ENCODE data around the gene KHSRP. TPM values are rescaled to one million over a fixed set of nuclear protein-coding genes. Genes with fewer than 3 reads are reported as not detected.

Gene KHSRP
- total RNA-seq, 4 donors from 2014 or later = 92.9 to 141 (median 118) TPM

DNA sequence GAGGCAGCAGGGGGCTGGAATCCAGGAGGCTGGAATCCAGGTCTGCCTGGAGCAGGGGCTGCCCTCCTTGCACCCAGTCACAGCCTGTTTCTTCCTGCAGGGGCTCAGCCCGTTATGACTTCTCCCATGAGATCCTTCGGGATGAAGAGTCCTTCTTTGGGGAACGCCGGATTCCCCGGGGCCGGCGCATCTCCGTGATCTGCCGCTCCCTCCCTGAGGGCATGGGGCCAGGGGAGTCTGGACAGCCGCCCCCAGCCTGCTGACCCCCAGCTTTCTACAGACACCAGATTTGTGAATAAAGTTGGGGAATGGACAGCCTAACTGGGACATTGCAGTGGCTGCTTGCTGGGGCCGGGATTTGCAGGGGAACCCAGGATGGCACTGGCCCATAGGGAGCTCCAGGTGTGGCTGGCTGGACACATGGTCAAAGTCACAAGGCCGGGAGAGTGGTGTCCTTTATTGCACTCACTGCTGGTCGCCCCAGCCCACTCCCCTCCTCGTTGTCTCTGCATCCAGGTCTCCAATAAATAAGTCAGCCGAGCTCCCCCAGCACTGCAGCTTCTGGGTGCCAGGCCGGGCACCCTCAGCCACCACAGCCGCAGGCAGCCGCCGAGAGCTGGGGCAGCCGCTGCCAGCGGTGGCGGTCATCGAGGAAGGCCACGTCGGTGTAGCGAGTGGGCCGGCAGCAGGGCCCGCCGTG is 49.8 kb downstream of the KHSRP start:
- intact Hi-C loops (cut with DNase I) = loop anchor here (10.0 kb wide), 1 partner anchor 50 kb away; the partner anchor contains the start of gene KHSRP

GRCh38 chr19:6374161-6374709 is 50.4 kb downstream of the KHSRP start:
- Histone ChIP-seq H3K4me3 (replicated peaks in 1 of 3) (no peak overlapping the region), H3K36me3 (peaks cover 3 to 11% of the 10 kb centered on the region in 2 donors), H3K4me1 (peaks cover 20 to 28% of the 10 kb centered on the region in 2 donors), H3K27ac (peak overlapping the region in 1 of 3 donors; percentile 48), H3K9me3 (no peaks in the 10 kb centered on the region), H3K27me3 (no peaks in the 10 kb centered on the region)
- intact Hi-C loops (cut with DNase I) = loop anchor here (10.0 kb wide), 1 partner anchor 51 kb away; the partner anchor contains the start of gene KHSRP
- no peak for TF ChIP-seq POLR2A (IDR thresholded peaks at IDR 0.05)
- TF ChIP-seq CTCF (IDR thresholded peaks at IDR 0.05) = no peak
- DNase-seq = no peak
- 74 to 75% methylated on average over 19 to 21 of the region's 29 CpGs for WGBS, 2 donors

More for the DNA sequence above, 49.8 kb downstream of the KHSRP start:
- H3K27me3 ChIP-seq = no peaks in the 10 kb centered on the region
- no peak for DNase-seq
- peaks cover 8 to 15% of the 10 kb centered on the region in 2 donors for H3K36me3 ChIP-seq
- TF ChIP-seq CTCF (IDR thresholded peaks at IDR 0.05) (no peak), POLR2A (IDR thresholded peaks at IDR 0.05) (no peak)
- H3K4me1 ChIP-seq = peaks cover 20 to 28% of the 10 kb centered on the region in 2 donors
- no peaks in the 10 kb centered on the region for H3K9me3 ChIP-seq
- WGBS, 2 donors = 86 to 87% methylated on average over 5 to 14 of the region's 29 CpGs
- no peak overlapping the region for H3K27ac ChIP-seq
- H3K4me3 ChIP-seq (replicated peaks in 1 of 3) = no peak overlapping the region

- Histone ChIP-seq H3K27me3 (no peaks in the 10 kb centered on the region), H3K36me3 (peaks cover 5 to 16% of the 10 kb centered on the region in 2 donors), H3K4me1 (peaks cover 20 to 28% of the 10 kb centered on the region in 2 donors), H3K9me3 (no peaks in the 10 kb centered on the region), H3K27ac (peak overlapping the region; percentile 7 to 54 (median 48)), H3K4me3 (replicated peaks in 1 of 3) (peak overlapping the region in 1 of 3 donors; percentile 95)
- DNase-seq = no peak
- 27 to 41% methylated on average over 5 of the region's 5 CpGs for WGBS, 2 donors
- intact Hi-C loops (cut with DNase I) = loop anchor here (10.0 kb wide), 1 partner anchor 51 kb away; the partner anchor contains the start of gene KHSRP
- TF ChIP-seq POLR2A (IDR thresholded peaks at IDR 0.05) (no peak), CTCF (IDR thresholded peaks at IDR 0.05) (no peak)
Observed at GRCh38 chr19:6373813-6374108, 50.9 kb downstream of the KHSRP start.

- Histone ChIP-seq H3K27ac (peak overlapping the region; percentile 93 to 99 (median 98)), H3K9me3 (no peaks in the 10 kb centered on the region), H3K4me1 (peaks cover 17 to 24% of the 10 kb centered on the region in 2 donors), H3K27me3 (no peaks in the 10 kb centered on the region), H3K36me3 (peaks cover 9 to 21% of the 10 kb centered on the region in 2 donors), H3K4me3 (replicated peaks in 1 of 3) (peak overlapping the region; percentile 95 to 96 (median 95))
- WGBS, 2 donors = 2 to 3% methylated on average over 21 to 35 of the region's 53 CpGs
- TF ChIP-seq CTCF (IDR thresholded peaks at IDR 0.05) (no peak), POLR2A (IDR thresholded peaks at IDR 0.05) (no peak)
- DNase-seq = peak; percentile 97 to 98
- intact Hi-C loops (cut with DNase I) = loop anchor here (10.0 kb wide), 1 partner anchor 52 kb away; the partner anchor contains the start of gene KHSRP
Observed at GRCh38 chr19:6373096-6373812, 51.4 kb downstream of the KHSRP start.

All from thyroid gland (tissue), 4 donors.